Skeletal muscle tissue (tissue), 4 donors: ENCODE measurements around the gene SEPTIN1. TPM values are rescaled to one million over a fixed set of nuclear protein-coding genes. Genes with fewer than 3 reads are reported as not detected.

Experiments used
- H3K27ac ChIP-seq: one replicate; pipeline ENCODE4 v1.7.0; 2013; ENCODE audit warnings: mild to moderate bottlenecking, low read depth, low read length, inconsistent platforms
- H3K27me3 ChIP-seq, 3 donors: one replicate each; pipeline ENCODE4 v1.7.0; 2013; ENCODE audit warnings: low read length in 3 of 3; ENCODE audit not compliant: control insufficient read depth in 3 of 3, insufficient read depth in 3 of 3
- H3K36me3 ChIP-seq, 3 donors: one replicate each; pipeline ENCODE4 v1.7.0; 2013; ENCODE audit warnings: low read length in 3 of 3; ENCODE audit not compliant: control insufficient read depth in 3 of 3, insufficient read depth in 3 of 3
- H3K4me1 ChIP-seq, 3 donors: one replicate each; pipeline ENCODE4 v1.7.0; 2013; ENCODE audit warnings: low read length in 3 of 3, mild to moderate bottlenecking in 3 of 3; ENCODE audit not compliant: control insufficient read depth in 3 of 3, insufficient read depth in 3 of 3
- H3K4me3 ChIP-seq, 3 donors: one replicate each; pipeline ENCODE4 v1.7.0; 2013; ENCODE audit warnings: low read length in 3 of 3
- H3K9ac ChIP-seq, 3 donors: one replicate each; pipeline ENCODE4 v1.7.0; 2013; ENCODE audit warnings: low read length in 3 of 3, mild to moderate bottlenecking in 3 of 3, moderate library complexity in 2 of 3, low read depth in 1 of 3
- H3K9me3 ChIP-seq, 3 donors: one replicate each; pipeline ENCODE4 v1.7.0; 2013; ENCODE audit warnings: low read length in 3 of 3; ENCODE audit not compliant: control insufficient read depth in 3 of 3
- total RNA-seq: library from RNA; depleted of rRNA; stranded (reverse); fragments of >200 nt; gene quantifications from one replicate; pipeline ENCODE4 v1.2.3, GENCODE V29; 2014
- donor health status: Osteomylitis.

Gene SEPTIN1
- total RNA-seq, 1 donor from 2014 or later: 0.52 TPM

DNA sequence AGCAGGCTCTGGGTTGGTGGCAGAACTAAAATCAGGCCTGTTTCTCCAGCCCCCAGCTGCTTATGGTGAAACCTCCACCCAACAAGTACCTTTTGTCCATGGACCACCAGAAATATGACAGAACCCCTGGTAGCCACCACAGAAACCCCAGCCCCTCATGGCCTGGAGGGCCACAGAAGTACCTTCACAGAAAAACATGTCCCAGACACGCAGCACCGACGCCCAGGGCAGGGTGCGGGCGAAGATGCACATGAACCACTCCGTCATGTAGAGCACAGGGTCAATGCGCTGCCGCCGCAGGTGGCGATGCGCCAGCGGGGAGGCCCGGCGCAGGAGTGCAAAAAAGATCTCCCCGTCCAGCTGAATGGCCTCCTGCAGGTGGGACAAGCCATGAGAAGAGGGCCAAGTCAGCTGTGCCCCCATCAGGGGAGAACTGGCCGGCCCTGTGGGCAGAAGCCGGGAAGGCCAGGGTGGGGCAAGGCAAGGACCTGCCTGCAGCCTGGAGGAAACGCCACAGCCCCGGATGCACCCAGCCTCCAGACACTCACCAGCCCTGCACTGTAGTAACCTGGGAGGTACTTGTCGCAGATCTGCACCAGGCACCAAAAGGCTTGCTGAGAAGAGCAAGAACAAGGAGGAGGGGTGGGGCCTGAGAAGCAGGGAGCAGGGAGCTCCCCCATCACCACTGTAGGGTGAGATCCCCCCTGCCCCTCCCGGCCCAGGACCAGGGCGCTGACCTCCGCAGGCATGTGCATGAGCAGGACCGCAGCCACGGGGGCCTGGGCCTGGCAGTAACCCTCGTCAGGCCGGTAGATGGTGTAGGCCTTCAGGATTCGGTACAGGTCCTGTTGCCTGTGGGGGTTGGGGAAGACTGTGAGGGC, 23.1 kb downstream of the SEPTIN1 start:
- no peaks in the 10 kb centered on the region for H3K9me3 ChIP-seq
- no peak overlapping the region for H3K9ac ChIP-seq
- peaks cover 34 to 39% (median 36%) of the 10 kb centered on the region in 3 donors for H3K36me3 ChIP-seq
- H3K4me1 ChIP-seq: peaks cover 16 to 26% (median 17%) of the 10 kb centered on the region in 3 donors
- no peaks in the 10 kb centered on the region for H3K27me3 ChIP-seq
- no peak overlapping the region for H3K27ac ChIP-seq
- no peak overlapping the region for H3K4me3 ChIP-seq

DNA sequence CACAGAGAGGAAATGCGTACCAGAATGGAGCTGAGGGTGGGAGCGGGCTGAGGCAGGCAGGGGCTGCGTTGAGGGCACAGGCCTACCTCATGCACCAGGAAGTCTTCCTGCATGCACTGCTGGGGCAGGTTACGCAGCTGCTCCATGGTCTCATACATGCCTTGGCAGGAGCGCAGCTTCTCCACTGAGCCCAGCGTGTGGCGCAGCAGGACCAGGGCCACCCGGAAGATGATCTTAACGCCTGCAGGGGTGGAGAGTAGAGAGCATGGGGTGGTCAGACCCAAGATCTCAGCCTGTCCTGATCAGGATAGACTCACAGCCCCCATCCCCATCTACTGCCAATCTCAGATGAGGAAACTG, 23.8 kb downstream of the SEPTIN1 start:
- H3K9me3 ChIP-seq: no peaks in the 10 kb centered on the region
- no peak overlapping the region for H3K27ac ChIP-seq
- H3K4me3 ChIP-seq: no peak overlapping the region
- peaks cover 37 to 39% (median 39%) of the 10 kb centered on the region in 3 donors for H3K36me3 ChIP-seq
- H3K4me1 ChIP-seq: peaks cover 22 to 33% (median 23%) of the 10 kb centered on the region in 3 donors
- H3K9ac ChIP-seq: no peak overlapping the region
- H3K27me3 ChIP-seq: no peaks in the 10 kb centered on the region

DNA sequence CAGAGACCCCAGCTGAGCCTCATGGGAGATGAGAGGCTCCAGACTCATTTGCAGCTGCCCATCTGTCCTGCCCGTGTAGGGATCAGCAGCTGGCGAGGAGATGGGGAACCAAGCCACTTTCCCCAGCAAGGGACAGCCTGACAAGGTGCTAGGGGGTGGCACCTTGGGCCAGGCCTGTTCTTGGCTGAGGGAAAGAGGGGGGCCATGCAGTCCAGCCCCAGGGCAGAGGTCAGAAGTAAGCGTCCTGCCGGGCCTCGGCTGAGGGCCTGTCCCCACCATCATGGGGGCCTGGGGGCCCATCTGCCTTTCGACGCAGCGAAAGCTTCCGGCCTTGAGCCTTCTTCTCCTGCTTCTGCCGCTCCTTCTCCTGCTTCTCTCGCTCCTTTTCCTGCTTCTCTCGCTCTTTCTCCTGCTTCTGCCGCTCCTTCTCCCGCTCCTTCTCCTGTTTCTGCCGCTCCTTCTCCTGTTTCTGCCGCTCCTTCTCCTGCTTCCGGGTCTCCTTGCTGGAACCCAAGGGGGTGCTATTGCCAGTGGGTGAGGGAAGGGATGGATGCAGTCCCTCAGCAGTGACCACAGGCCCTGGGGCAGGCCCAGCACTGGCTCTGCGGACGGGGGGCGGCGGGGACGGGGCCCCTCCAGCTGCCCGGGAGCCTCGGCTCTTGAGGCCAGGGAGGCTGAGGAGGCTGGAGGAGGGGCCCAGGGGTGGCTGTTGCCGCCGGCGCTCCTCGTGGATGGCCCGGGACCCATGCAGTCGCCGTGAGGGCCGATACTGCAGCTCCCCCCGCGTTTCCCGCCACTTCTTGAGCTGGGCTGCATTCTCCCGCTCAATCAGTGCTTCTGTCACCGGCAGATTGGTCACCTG, 24.4 kb downstream of the SEPTIN1 start:
- H3K4me3 ChIP-seq: no peak overlapping the region
- peak overlapping the region in 1 of 3 donors; percentile 8 for H3K9ac ChIP-seq
- no peaks in the 10 kb centered on the region for H3K27me3 ChIP-seq
- peaks cover 39 to 42% (median 40%) of the 10 kb centered on the region in 3 donors for H3K36me3 ChIP-seq
- H3K9me3 ChIP-seq: no peaks in the 10 kb centered on the region
- no peak overlapping the region for H3K27ac ChIP-seq
- H3K4me1 ChIP-seq: peaks cover 22 to 39% (median 26%) of the 10 kb centered on the region in 3 donors

DNA sequence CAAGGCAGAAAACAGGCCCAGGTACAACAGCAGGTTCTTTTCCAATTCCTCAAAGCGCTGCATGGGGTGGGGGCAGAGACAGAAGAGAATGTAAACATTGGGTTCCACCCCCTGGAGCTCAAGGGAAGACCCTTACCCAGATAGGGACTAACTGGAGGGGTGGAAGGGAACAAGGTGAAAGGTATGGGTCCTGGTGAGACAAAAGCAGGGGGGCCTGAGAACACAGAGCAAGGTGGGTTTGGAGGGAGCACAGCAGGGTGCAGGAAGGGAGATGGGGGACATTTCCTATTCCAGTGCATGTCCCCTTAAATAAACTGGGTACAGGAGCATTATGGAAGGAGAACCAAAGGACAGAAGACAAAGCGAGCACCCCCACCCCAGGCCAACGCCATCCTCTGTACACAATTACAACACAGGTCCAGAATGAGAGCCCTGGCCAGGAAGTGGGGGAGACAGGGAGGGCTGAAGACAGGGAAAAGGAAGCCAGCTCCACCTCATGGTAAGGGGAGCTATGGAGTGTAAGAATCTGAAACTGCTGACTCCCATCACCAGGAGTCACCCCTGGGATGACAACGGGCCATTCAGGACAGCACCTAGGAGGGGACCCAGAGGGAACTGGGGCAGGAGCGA, 25.2 kb downstream of the SEPTIN1 start:
- Histone ChIP-seq H3K27ac (no peak overlapping the region), H3K4me1 (peaks cover 26 to 46% (median 32%) of the 10 kb centered on the region in 3 donors), H3K36me3 (peaks cover 38 to 47% (median 40%) of the 10 kb centered on the region in 3 donors), H3K9me3 (no peaks in the 10 kb centered on the region), H3K9ac (no peak overlapping the region), H3K27me3 (no peaks in the 10 kb centered on the region), H3K4me3 (no peak overlapping the region)

DNA sequence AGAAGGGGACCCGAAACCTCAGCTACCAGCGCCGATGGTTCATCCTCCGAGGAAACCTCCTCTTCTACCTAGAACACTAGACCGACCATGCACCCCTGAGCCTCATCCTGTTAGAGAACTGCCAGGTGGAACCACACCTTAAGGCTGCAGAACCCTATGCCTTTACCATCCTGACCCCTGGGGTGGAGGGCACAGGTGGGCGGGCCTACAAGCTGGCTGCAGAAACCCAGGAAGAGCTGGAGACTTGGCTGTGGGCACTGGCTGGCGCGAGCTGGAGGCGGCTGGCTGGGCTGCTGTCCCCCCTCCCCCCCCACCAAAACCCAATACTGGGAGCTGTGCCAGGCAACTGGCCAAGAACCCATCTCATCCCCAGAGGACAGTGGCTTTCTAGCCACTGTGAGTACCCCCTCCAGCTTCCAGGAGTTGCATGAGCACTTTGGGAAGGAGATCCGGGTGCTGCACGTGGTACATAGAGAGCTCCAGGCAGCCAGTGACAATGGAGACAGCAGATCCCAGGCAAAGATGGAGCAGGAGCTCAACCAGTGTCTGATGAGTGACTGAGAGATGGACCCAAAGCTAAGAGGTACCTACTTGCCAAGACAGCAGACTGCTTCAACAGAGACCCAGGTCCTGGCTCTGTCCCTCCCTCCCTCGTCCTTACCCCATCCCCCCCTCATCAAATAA, 25.8 kb downstream of the SEPTIN1 start:
- Histone ChIP-seq H3K27ac (peak overlapping the region; percentile 95), H3K36me3 (peaks cover 38 to 49% (median 44%) of the 10 kb centered on the region in 3 donors), H3K9me3 (no peaks in the 10 kb centered on the region), H3K4me1 (peaks cover 33 to 53% (median 38%) of the 10 kb centered on the region in 3 donors), H3K4me3 (peak overlapping the region in 2 of 3 donors; percentile 85 to 95), H3K9ac (peak overlapping the region; percentile 81 to 98 (median 96)), H3K27me3 (no peaks in the 10 kb centered on the region)

DNA sequence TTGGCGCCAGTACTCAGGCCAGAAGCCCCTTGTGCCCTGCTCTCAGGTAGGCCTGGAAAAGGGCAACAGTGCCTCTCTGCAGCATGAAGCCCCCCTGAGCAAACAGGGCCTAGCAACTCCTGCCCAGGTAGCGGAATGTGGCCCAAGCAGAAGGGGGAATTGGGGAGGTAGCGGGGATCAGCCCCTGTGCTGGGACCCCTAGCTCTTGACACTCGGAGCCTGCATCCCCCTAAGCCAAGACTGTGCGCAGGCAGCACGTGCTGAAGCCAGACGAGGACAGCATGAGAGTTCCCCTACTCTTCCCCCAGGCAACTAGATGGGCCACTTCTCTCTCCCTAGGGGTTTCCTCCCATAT, 26.4 kb downstream of the SEPTIN1 start:
- Histone ChIP-seq H3K27me3 (no peaks in the 10 kb centered on the region), H3K4me3 (peak overlapping the region; percentile 85 to 95 (median 95)), H3K4me1 (peaks cover 37 to 59% (median 41%) of the 10 kb centered on the region in 3 donors), H3K9ac (peak overlapping the region; percentile 81 to 98 (median 96)), H3K36me3 (peaks cover 42 to 53% (median 44%) of the 10 kb centered on the region in 3 donors), H3K9me3 (no peaks in the 10 kb centered on the region), H3K27ac (peak overlapping the region; percentile 95)

DNA sequence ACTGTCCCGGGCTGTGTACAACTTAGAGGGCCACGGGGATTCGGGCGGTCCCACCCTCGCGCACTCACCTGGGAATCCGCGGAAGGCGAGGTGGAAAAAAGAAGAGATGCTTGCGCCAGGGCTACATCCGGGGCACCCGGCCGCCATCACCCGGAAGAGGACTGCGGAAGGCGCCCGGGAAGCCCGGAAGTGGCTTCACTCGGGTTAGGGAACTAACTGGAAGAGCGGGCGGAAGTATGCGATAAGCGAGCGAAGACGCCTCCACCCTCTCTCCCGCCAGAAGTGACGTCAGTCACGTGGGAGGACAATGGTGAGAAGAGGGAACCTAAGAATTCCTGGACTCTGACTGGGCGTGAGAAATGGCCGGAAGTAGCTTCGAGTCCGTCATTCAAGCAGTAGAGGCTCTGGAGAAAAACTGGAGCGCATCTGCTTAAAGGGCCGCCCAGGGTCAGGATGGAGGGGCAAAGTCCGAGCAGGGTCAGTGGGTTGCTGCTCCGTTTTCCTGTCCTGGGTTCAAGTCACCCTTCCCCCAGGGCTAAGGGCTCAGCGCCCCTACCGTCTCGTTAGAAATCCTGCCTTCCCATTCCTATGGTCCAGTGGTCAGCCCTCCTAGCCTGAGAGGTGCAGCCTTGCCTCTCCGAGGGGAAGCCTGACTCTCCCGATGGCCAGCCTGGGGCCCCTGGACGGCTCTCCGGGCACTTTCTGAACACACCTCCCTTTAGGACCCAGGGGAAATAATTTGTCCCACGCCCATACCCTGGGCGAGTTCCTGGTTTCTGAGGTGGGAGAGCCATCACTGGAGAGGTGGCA, 27.0 kb downstream of the SEPTIN1 start, which contains the start of gene CD2BP2:
TSS of gene CD2BP2 (minus strand) at position 165 of the 810 bp plus-strand sequence. CDS start 627 bp downstream, outside the sequence.
- peaks cover 37 to 62% (median 41%) of the 10 kb centered on the region in 3 donors for H3K4me1 ChIP-seq
- H3K9me3 ChIP-seq: no peaks in the 10 kb centered on the region
- no peaks in the 10 kb centered on the region for H3K27me3 ChIP-seq
- peak within 1 kb of the TSS; percentile 95 for H3K27ac ChIP-seq
- peaks cover 48 to 53% (median 50%) of the 10 kb centered on the region in 3 donors for H3K36me3 ChIP-seq
- H3K4me3 ChIP-seq: peak within 1 kb of the TSS; percentile 85 to 95 (median 95)
- H3K9ac ChIP-seq: peak within 1 kb of the TSS; percentile 92 to 98 (median 96)

DNA sequence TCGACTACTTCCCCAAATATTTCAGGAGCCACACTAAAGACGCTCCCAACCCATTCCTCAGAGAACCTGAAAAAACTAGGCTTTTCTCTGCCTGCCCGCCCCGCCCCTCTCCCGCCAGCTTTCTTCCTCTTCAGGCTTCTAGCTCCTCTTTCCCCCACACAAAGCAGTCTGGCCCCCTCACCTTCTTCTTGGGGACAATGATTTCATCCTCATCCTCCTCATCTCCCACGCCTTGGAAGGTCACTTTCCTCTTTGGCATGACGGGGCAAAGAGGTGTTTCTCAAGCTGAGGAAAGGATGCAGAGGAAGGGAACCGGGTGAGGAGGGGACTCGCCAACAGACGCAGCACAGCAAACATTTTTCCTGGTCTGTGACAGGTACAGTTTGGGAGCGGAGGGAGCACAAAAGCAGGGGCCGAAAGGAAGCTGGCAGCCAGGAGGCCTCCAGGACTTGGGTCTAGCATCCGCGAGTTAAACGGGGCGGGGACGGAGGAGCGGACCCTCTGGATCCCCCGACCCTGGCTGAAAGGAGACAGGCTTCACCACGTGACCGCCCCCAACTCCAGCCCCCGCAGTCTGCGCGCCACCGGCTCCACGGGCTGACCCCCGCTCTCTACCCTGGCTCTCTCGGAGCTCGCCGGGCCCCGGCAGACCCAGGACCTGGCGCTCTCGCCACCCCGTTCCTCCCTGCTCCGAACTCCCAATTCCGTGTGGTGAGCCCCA, 27.8 kb downstream of the SEPTIN1 start:
- Histone ChIP-seq H3K4me1 (peaks cover 37 to 62% (median 41%) of the 10 kb centered on the region in 3 donors), H3K27ac (peak overlapping the region; percentile 95), H3K36me3 (peaks cover 43 to 51% (median 49%) of the 10 kb centered on the region in 3 donors), H3K9ac (peak overlapping the region; percentile 92 to 98 (median 96)), H3K27me3 (no peaks in the 10 kb centered on the region), H3K4me3 (peak overlapping the region; percentile 85 to 95 (median 95)), H3K9me3 (no peaks in the 10 kb centered on the region)
